H9 (cell line): ENCODE measurements around the gene INSC. TPM values are rescaled to one million over a fixed set of nuclear protein-coding genes. Genes with fewer than 3 reads are reported as not detected.

Source experiments
- DNase-seq: peaks from one replicate; pipeline ENCODE4 v3.0.0-alpha.2; 2017
- H2AFZ ChIP-seq: one replicate; pipeline ENCODE4 v1.6.1; 2013; ENCODE audit warnings: mild to moderate bottlenecking, low read length, control low read depth, moderate library complexity
- H2AK5ac ChIP-seq: 2 replicates; pipeline ENCODE4 v1.6.1; 2013; ENCODE audit warnings: low read length, control low read depth, mixed read lengths; ENCODE audit not compliant: insufficient read length
- H2BK120ac ChIP-seq: one replicate; pipeline ENCODE4 v1.6.1; 2013; ENCODE audit warnings: low read depth, mild to moderate bottlenecking, low read length, control low read depth, inconsistent platforms; ENCODE audit not compliant: poor library complexity, severe bottlenecking
- H2BK12ac ChIP-seq: 2 replicates; pipeline ENCODE4 v1.6.1; 2013; ENCODE audit warnings: low read length, control low read depth, mixed read lengths, low read depth; ENCODE audit not compliant: insufficient read length
- H2BK15ac ChIP-seq: 2 replicates; pipeline ENCODE4 v1.6.1; 2013; ENCODE audit warnings: low read depth, low read length, control low read depth
- H2BK20ac ChIP-seq: one replicate; pipeline ENCODE4 v1.6.1; 2013; ENCODE audit warnings: low read depth, mild to moderate bottlenecking, low read length, control low read depth, inconsistent platforms; ENCODE audit not compliant: poor library complexity, severe bottlenecking
- H2BK5ac ChIP-seq: 2 replicates; pipeline ENCODE4 v1.6.1; 2013; ENCODE audit warnings: low read length, control low read depth, mixed read lengths; ENCODE audit not compliant: insufficient read length
- H3K14ac ChIP-seq: 2 replicates; pipeline ENCODE4 v1.6.1; 2013; ENCODE audit warnings: low read length, control low read depth; ENCODE audit not compliant: insufficient read depth
- H3K18ac ChIP-seq: 2 replicates; pipeline ENCODE4 v1.6.1; 2013; ENCODE audit warnings: low read depth, mild to moderate bottlenecking, mixed read lengths, low read length, control low read depth; ENCODE audit not compliant: insufficient read length
- H3K23ac ChIP-seq: 2 replicates; pipeline ENCODE4 v1.6.1; 2013; ENCODE audit warnings: low read length, control low read depth, mixed read lengths, low read depth; ENCODE audit not compliant: insufficient read length
- H3K23me2 ChIP-seq: 2 replicates; pipeline ENCODE4 v1.6.1; 2013; ENCODE audit warnings: low read depth, mild to moderate bottlenecking, mixed read lengths, low read length, control low read depth; ENCODE audit not compliant: insufficient read length, poor library complexity, severe bottlenecking
- H3K27ac ChIP-seq: 2 replicates; pipeline ENCODE4 v1.5.1; 2013; ENCODE audit warnings: low read length, control low read depth, mixed read lengths, low read depth; ENCODE audit not compliant: insufficient read length
- H3K27me3 ChIP-seq: 2 replicates; pipeline ENCODE4 v1.6.1; 2013; ENCODE audit warnings: low read length, control low read depth, inconsistent platforms; ENCODE audit not compliant: insufficient read depth
- H3K4ac ChIP-seq: 2 replicates; pipeline ENCODE4 v1.6.1; 2013; ENCODE audit warnings: low read depth, mild to moderate bottlenecking, control low read depth, inconsistent platforms, low read length, moderate library complexity
- H3K4me1 ChIP-seq: 2 replicates; pipeline ENCODE4 v1.6.1; 2013; ENCODE audit warnings: low read length, control low read depth, inconsistent platforms; ENCODE audit not compliant: insufficient read depth
- H3K4me2 ChIP-seq: 2 replicates; pipeline ENCODE4 v1.6.1; 2013; ENCODE audit warnings: low read length, control low read depth, mixed read lengths; ENCODE audit not compliant: insufficient read length, insufficient read depth
- H3K56ac ChIP-seq: 2 replicates; pipeline ENCODE4 v1.6.1; 2013; ENCODE audit warnings: low read depth, mild to moderate bottlenecking, mixed read lengths, low read length, control low read depth; ENCODE audit not compliant: insufficient read length
- H3K79me1 ChIP-seq: 2 replicates; pipeline ENCODE4 v1.6.1; 2013; ENCODE audit warnings: low read depth, mild to moderate bottlenecking, moderate library complexity, low read length, control low read depth, inconsistent platforms; ENCODE audit not compliant: insufficient read depth, poor library complexity, severe bottlenecking
- H3K79me2 ChIP-seq: 2 replicates; pipeline ENCODE4 v1.6.1; 2013; ENCODE audit warnings: low read length, control low read depth, inconsistent platforms; ENCODE audit not compliant: insufficient read depth
- H3K9ac ChIP-seq: 2 replicates; pipeline ENCODE4 v1.6.1; 2013; ENCODE audit warnings: low read length, control low read depth, mixed read lengths; ENCODE audit not compliant: insufficient read length; ENCODE audit errors: extremely low read depth
- H3K9me3 ChIP-seq: one replicate; pipeline ENCODE4 v1.6.1; 2013; ENCODE audit warnings: low read depth, low read length, inconsistent platforms; ENCODE audit not compliant: control insufficient read depth
- H3T11ph ChIP-seq: one replicate; pipeline ENCODE4 v1.6.1; 2013; ENCODE audit warnings: mild to moderate bottlenecking, low read length, control low read depth, inconsistent platforms
- H4K20me1 ChIP-seq: one replicate; pipeline ENCODE4 v1.6.1; 2013; ENCODE audit not compliant: control insufficient read depth, insufficient read length, insufficient read depth
- H4K5ac ChIP-seq: 2 replicates; pipeline ENCODE4 v1.6.1; 2013; ENCODE audit warnings: low read depth, mild to moderate bottlenecking, mixed read lengths, low read length, control low read depth; ENCODE audit not compliant: insufficient read length
- H4K8ac ChIP-seq: replicated peaks from 2 replicates; pipeline ENCODE4 v1.6.1; 2013; ENCODE audit warnings: low read length, control low read depth, mixed read lengths, low read depth; ENCODE audit not compliant: insufficient read length
- H4K91ac ChIP-seq: 2 replicates; pipeline ENCODE4 v1.6.1; 2013; ENCODE audit warnings: low read depth, mild to moderate bottlenecking, moderate library complexity, mixed read lengths, low read length, control low read depth; ENCODE audit not compliant: insufficient read length
- H3K27ac Mint-ChIP-seq, 3 experiments: 2 replicates in 2 of 3; 3 replicates in 1 of 3; pipeline ENCODE4 v1.8.0; 2020 to 2021; ENCODE audit warnings: mixed read lengths in 3 of 3, mild to moderate bottlenecking in 1 of 3, moderate library complexity in 1 of 3
- H3K27me3 Mint-ChIP-seq: 2 replicates; pipeline ENCODE4 v1.8.0; 2021; ENCODE audit warnings: low read depth, mild to moderate bottlenecking, moderate library complexity, mixed read lengths
- H3K36me3 Mint-ChIP-seq, 3 experiments: 2 replicates in 2 of 3; 3 replicates in 1 of 3; pipeline ENCODE4 v1.8.0; 2020 to 2021; ENCODE audit warnings: low read depth in 3 of 3, mixed read lengths in 3 of 3; ENCODE audit not compliant: insufficient read depth in 1 of 3
- H3K4me1 Mint-ChIP-seq, 2 experiments: 2 replicates each; pipeline ENCODE4 v1.8.0; 2020; ENCODE audit warnings: mixed read lengths in 2 of 2
- H3K4me3 Mint-ChIP-seq, 2 experiments: 2 replicates in 1 of 2; 3 replicates in 1 of 2; pipeline ENCODE4 v1.8.0; 2020 to 2021; ENCODE audit warnings: mild to moderate bottlenecking in 2 of 2, mixed read lengths in 2 of 2, moderate library complexity in 1 of 2
- H3K9me3 Mint-ChIP-seq, 2 experiments: 2 replicates in 1 of 2; 3 replicates in 1 of 2; pipeline ENCODE4 v1.8.0; 2020; ENCODE audit warnings: mild to moderate bottlenecking in 2 of 2, mixed read lengths in 2 of 2, moderate library complexity in 1 of 2
- CTCF ChIP-seq: fragments of 200-600 bp; sonication (generic); conservative IDR thresholded peaks from 3 replicates; pipeline ENCODE4 v1.8.0; 2021; ENCODE audit warnings: antibody characterized with exemption, mild to moderate bottlenecking
- WGBS: extraction: QIAGEN DNeasy Blood & Tissue Kit; methylation state at CpG from one replicate; pipeline ENCODE4 v1.1.7; 2013; ENCODE audit warnings: missing lambda C conversion rate, low lambda C conversion rate, mixed read lengths; ENCODE audit not compliant: insufficient read length; ENCODE audit errors: extremely low coverage; 5-methylcytosine and 5-hydroxymethylcytosine counted together
- total RNA-seq: library from RNA; stranded (reverse); gene quantifications from 2 replicates; pipeline ENCODE4 v1.2.1, GENCODE V29; 2021

The INSC gene
- total RNA-seq, 1 experiment from 2014 or later: not detected

GRCh38 chr11:15112131-15112541 is 2.6 kb upstream of the INSC start:
- Histone ChIP-seq H2AK5ac (no peak overlapping the region), H3K14ac (no peak overlapping the region), H3K27ac (no peak overlapping the region), H3K27me3 (peaks cover 10% of the 10 kb centered on the region; the same call in 1 of the 2 replicates), H3K79me1 (no peaks in the 10 kb centered on the region), H3K56ac (no peak overlapping the region), H2BK12ac (no peak overlapping the region), H3K9me3 (no peaks in the 10 kb centered on the region), H3K23me2 (peaks cover 5% of the 10 kb centered on the region), H2AFZ (no peak overlapping the region), H2BK20ac (no peak overlapping the region), H3T11ph (no peak overlapping the region), H4K5ac (no peak overlapping the region), H3K9ac (no peak overlapping the region), H2BK120ac (no peak overlapping the region), H3K4me1 (no peaks in the 10 kb centered on the region), H3K4me2 (no peak overlapping the region), H3K23ac (no peak overlapping the region), H3K79me2 (no peaks in the 10 kb centered on the region), H4K8ac (no peak overlapping the region), H3K4ac (no peak overlapping the region), H4K20me1 (no peaks in the 10 kb centered on the region), H4K91ac (no peak overlapping the region), H2BK15ac (no peak overlapping the region), H2BK5ac (no peak overlapping the region), H3K18ac (no peak overlapping the region)
- no peaks in the 10 kb centered on the region for H3K36me3 Mint-ChIP-seq
- H3K27ac Mint-ChIP-seq: no peak overlapping the region
- no CpG with 5 or more reads among the region's 8 CpGs for WGBS
- no peak overlapping the region for H3K4me3 Mint-ChIP-seq
- H3K27me3 Mint-ChIP-seq: peaks cover 51% of the 10 kb centered on the region
- TF ChIP-seq CTCF: no peak
- no peak for DNase-seq
- no peaks in the 10 kb centered on the region for H3K9me3 Mint-ChIP-seq
- peaks cover 7 to 15% of the 10 kb centered on the region in 2 experiments for H3K4me1 Mint-ChIP-seq
